HTR-8/SVneo (cell line): ENCODE results near the gene SELENOO.
"Not testable (repeated sequence)": the region's sequence is repeated elsewhere in the genome, so short reads cannot be mapped to it uniquely, and the experiment has no call there.

Experiments
- DNase-seq: peaks from one replicate; pipeline ENCODE4 v3.0.0; 2011; ENCODE audit warnings: low spot score, mixed read lengths; ENCODE audit not compliant: insufficient read length
- FAIRE-seq: peaks from 2 replicates; lab custom pipeline; 2011; peaks lifted over from hg19 to GRCh38; lab: Jason Lieb, UNC

The SELENOO gene, protein sequence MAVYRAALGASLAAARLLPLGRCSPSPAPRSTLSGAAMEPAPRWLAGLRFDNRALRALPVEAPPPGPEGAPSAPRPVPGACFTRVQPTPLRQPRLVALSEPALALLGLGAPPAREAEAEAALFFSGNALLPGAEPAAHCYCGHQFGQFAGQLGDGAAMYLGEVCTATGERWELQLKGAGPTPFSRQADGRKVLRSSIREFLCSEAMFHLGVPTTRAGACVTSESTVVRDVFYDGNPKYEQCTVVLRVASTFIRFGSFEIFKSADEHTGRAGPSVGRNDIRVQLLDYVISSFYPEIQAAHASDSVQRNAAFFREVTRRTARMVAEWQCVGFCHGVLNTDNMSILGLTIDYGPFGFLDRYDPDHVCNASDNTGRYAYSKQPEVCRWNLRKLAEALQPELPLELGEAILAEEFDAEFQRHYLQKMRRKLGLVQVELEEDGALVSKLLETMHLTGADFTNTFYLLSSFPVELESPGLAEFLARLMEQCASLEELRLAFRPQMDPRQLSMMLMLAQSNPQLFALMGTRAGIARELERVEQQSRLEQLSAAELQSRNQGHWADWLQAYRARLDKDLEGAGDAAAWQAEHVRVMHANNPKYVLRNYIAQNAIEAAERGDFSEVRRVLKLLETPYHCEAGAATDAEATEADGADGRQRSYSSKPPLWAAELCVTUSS

DNA sequence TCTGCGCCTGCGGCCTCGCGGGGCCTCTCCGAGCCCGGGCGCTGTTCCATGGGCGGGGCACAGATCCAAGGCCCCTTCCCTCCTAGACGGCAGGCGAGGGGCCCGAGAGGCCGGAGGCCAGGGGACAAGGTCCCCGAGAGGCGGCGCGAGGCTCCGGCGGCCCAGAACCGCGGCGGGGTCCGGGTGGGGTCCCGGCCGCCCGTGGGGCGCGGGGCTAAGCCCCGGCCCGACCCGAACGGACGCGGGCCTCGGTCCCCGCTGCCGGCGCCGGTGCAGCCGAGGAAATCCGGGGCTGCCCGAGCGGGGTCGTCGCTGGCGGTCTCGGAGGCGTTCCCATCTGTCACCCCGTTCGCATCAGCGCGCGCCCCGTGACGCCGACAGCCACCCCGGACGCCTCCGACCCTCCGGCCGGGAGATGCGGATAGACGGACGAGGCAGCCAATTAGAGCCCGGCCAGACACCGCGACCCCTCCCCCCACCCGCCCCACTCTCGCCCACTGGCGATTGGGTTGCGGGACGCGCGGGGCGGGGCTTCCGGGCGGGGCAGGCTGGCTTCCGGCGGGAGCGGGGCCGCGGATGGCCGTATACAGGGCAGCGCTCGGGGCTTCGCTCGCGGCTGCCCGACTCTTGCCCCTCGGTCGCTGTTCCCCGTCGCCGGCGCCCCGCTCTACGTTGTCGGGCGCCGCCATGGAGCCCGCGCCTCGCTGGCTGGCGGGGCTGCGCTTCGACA, at the start of gene SELENOO:
Gene SELENOO, plus strand, starts transcription at position 551 of the 730 bp plus-strand sequence. Its CDS starts 26 bp downstream, at position 577.
- peak; percentile 95 for DNase-seq
- FAIRE-seq, result no peak

DNA sequence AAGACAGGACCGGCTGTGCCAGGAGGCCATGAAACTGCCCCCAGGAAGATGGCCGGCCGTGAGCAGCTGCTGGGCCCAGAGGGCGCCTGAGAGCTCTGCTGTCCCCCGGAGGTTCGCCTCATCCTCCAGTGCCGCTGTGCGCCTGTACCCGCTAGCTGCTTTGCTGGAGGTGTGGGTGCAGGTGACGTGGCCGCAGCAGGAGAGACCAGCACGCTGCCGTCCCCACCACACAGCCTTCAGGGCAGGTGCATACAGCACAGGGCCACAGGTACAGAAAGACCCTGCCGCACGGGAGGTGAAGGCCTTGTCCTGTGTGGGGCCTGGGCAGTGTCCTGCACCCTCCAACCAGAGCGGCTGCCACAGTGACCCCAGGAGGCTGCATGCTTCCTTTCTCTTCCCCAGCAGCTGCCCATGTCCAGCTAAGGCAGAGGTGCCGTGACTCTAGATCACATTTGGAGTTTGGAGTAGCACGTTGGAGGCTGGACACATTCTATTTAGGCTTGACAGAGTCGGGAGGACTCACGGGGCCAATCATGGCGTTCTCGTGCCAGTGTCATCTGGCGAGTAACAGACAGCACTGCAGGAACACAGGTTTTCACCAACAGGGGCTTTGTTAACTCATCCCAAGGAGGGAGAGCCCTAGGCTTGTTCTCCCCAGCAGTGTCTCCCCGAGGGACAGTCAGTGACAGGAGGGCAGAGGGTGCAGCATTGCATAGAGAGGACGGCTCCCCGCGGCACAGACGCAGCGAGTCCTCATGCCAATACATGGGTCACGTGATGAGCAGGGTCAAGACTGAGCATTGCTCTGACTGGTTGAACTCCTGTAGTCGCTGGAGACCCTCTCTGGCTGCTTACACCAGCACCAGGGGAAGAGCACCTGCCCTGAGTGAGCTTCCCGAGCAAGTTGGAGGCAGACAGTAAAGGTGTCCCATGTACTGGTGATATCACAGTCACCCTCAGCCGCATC, 49.0 kb upstream of the SELENOO start:
- DNase-seq (no peak), FAIRE-seq (no peak)

DNA sequence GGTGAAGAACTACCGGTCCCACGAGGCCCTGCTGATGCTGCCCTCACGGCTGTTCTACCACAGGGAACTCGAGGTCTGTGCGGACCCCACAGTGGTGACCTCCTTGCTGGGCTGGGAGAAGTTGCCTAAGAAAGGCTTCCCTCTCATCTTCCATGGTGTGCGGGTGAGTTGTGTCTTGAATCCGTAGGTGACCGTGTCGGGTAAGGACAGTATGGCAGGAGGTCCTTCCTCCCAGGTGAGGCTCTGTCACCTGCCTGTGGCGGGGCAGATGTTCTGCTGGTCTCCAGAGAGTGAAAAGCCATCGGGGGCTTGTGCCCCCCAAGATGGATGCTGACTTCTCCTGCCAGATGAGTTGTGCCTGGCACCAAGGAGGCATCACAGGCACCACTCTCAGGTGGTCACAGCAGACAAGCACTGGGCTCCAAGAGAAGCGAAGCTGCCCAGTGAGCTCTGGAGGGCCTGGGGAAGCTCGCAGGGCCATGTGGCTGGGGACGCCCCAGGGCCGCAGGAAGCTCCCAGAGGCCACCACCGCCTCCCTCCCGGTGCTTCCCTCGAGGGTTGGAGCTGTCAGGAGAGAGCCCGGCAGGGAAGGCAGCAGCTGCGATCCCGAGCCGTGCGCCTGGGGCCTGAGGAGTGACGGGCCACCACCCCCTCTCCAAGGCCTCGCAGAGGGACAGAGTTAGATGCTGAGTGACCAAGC, 47.6 kb upstream of the SELENOO start:
- no peak for DNase-seq
- no peak for FAIRE-seq

DNA sequence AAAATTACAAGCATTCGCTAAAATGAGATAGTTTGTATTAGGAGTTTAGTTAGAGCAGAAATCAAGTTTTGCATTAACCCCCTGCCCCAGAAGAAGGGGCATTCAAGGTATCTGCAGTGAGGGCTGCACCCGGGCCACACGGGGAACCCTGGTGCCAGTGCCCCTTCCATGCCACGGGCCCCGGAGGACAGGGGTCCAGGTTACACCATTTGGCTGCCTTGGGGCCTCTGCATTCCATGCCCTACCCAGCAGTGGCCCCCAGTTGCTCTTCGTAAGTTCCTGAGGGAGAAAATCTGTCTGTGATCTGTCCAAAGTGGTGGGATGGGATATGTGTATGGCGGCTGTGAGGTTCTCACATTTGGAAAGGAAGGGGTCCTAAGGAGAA, 47.1 kb upstream of the SELENOO start:
- no peak for FAIRE-seq

DNA sequence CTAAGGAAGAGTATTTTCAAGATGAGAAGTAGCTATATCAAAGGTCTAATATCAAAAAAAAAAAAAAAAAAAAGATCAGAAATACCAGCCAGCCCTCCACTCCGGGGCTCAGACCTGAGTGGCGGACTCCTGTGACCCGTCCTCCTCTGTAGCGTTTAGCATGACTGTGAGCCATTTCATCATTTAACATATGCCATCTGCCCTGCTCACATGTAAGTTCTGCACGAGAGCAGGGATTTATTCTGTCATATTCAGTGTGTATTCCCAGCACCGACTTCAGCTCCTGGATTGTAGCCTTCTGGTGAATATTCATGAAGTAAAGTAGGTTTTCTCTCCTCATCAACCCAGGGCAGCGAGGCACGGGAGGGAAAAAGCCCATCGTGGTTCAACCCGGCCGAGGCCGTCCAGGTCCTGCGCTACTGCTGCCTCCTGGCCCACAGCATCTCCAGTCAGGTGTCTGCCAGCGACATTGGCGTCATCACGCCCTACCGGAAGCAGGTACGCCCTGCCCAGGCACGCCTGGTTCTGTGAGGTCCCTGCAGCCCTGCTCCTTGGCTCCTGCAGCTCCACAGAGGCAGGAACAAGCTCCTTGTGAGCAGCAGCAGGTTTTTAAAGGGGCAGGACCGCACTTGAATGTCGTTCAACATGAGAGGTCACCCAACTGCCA, 43.0 kb upstream of the SELENOO start:
- FAIRE-seq (no peak), DNase-seq (no peak)

More for the DNA sequence above, 47.1 kb upstream of the SELENOO start:
- DNase-seq, result no peak

DNA sequence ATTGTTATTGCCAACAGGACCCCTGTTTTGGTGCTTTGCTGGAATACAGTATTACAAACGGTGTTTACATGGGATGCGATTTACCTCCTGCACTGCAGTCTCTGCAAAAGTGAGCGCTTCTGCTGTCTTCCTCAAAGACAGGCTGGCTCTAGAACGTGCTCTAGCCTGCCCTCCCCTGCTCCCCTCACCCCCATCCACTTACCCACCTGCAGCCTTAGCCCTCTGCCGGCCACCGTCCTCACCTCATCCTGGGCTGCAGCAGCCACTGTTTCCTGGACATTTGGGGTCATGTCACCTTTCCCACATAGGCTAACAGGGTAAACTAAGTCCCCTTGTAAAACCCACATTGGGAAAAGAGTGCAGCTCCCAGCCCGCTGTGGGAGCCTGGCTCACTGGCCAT, 39.9 kb upstream of the SELENOO start:
- DNase-seq (no peak), FAIRE-seq (no peak)

DNA sequence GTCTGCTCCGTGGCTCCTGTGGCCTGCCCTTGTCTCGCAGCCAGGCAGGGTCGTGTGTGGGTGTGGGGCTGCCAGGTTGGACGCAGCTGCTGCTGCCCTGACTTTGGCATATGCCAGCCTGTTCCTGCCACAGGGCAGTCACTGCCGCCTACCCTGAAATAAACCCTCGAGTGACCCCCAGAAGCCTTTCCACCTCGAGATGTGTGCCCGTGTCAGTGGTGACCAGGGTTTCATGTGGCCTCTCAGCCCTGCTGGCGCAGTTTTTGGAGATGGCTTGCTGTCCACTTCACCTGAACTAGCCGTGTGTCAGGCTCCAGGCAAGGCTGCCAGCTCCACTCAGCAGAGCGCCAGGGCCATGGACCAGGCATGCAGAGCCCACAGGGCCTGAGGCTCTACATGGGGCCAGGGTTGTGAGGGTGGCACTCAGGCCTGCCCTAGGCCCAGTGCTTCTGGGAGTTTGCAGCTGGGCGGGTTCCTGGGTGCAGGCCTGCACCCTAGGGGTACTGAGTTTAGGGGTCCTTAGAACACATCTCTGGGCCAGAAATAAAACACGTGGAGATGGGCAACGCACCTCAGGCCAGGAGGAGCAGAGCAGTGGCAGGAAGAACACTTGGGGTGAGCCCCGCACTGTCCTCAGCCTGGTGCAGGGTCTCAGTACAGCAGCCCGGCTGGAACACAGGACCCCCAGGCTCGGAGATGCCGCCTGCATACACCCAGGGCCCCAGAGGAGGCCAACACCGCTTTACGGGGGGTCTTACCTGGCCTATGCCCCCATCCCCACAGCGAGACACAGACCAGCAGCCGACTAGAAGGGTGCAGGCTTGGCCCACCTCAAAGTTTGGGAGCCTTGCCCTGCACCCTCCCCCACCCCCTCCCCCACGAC, 39.1 kb upstream of the SELENOO start:
- FAIRE-seq (no peak), DNase-seq (no peak)

DNA sequence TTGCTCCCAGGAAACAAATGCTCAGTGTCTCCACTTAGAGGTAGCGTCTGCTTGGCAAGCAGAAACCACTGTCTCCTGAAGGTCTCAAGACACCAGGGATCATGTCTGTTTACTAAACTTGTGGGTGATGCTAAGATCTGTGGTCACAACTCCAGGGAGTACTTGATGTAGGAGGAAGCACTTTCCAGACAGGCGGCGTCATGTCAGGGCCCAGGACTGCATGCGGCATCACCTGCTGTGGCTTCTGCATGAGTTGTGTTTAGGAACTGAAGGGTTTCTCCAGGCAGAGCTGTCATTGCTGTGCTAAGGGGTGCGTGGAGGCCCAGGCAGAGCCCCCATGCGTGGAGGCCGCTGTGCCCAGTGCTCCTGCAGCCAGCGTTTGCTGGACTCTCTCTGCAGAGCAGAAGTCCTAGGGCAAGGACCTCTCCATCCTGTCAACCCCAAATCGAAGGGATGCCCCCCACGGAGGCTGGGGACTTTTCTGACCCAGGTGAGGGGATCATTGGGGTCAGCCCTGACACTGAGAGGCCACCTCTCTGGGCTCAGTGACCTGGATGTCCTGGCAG, 38.3 kb upstream of the SELENOO start:
- FAIRE-seq (no peak), DNase-seq (no peak)

DNA sequence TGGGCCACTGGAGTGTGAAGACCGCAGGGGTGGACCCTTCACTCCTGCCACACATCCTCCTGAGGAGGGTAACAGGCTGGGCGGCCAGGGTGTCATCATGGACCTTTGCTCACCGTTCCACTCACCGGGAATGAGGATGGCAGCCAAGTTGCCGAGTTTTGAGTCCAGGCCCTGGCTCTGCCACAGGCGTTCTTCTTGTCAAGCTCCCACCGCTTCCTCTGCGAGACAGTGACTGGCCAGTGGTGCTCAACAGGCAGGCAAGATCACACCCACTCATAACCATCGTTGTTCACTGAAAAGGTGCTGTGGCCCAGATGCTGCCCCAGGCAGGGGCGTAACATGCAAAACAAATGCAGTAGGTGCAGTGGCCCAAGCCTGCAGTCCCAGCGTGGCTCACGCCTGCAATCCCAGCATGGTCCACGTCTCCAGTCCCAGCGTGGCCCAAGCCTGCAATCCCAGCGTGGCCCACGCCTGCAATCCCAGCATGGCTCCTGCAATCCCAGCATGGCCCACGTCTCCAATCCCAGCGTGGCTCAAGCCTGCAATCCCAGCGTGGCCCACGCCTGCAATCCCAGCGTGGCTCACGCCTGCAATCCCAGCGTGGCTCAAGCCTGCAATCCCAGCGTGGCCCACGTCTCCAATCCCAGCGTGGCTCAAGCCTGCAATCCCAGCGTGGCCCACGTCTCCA, 35.2 kb upstream of the SELENOO start:
- no peak for FAIRE-seq
- DNase-seq, result no peak

DNA sequence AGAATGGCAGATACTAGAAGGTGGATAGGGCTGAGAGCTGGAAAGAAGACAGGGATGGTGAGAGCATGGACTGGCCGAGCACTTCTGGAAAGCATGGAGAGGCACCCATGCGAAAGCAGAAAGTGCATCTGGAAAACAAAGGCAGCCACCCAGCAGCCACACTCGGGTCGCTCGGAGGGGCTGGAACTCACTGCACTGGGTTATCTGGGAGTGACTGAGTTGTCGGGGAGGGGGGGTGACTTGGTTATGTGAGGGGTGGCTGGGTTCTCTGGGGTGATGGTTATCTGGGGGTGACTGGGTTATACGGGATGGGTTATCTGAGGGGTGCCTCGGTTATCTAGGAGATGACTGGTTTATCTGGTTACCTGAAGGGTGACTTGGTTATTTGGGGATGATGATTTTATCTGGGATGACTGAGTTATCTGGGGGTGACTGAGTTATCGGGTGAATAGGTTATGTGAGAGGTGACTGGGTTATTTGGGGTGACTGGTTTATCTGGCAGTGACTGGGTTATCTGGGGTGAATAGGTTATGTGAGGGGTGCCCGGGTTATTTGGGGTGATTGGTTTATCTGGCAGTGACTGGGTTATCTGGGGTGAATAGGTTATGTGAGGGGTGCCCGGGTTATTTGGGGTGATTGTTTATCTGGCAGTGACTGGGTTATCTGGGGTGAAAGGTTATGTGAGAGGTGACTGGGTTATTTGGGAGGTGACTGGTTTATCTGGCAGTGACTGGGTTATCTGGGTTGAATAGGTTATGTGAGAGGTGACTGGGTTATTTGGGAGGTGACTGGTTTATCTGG, 32.9 kb upstream of the SELENOO start:
- FAIRE-seq (no peak), DNase-seq (no peak)

DNA sequence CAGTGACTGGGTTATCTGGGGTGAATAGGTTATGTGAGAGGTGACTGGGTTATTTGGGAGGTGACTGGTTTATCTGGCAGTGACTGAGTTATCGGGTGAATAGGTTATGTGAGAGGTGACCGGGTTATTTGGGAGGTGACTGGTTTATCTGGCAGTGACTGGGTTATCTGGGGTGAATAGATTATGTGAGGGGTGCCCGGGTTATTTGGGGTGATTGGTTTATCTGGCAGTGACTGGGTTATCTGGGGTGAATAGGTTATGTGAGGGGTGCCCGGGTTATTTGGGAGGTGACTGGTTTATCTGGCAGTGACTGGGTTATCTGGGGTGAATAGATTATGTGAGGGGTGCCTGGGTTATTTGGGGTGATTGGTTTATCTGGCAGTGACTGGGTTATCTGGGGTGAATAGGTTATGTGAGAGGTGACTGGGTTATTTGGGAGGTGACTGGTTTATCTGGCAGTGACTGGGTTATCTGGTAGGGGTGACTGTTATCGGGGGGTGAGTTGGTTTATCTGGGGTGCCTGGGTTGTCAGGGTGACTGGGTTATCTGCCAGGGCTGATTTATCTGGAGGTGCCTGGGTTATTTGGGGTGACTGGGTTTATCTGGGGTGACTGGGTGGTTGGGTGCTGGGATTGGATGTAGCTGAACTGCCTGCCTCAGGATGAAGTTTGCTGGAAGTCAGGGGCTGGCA, 32.2 kb upstream of the SELENOO start:
- not testable (repeated sequence) for DNase-seq, FAIRE-seq

DNA sequence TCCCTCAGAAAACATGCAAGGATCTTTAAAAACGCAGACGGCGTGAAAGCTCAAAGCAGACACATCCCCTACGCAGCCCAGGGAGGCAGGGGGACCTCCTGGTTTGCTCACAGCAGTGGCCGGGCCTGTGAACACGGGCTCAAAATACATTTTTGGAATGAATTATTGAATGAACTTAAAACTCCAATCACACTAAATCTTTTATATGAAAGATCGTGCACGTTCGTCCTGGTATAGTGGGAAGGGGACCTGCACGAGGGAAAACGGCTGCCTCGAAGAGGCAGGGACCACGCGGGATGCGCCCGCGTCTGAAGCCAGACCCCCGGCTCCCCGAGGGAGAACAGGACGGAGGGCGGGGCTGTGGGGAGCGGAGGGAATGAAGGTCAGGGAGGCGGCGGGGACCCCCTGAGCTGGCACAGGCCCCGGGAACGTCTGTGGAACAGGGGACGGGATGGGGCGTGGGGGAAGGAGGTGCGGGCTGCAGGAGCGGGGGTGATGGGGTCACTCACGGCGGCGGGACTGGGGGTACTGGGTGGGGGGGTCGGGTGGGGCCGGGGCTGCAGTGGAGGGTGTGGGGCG, 31.5 kb upstream of the SELENOO start:
- FAIRE-seq, result no peak

DNA sequence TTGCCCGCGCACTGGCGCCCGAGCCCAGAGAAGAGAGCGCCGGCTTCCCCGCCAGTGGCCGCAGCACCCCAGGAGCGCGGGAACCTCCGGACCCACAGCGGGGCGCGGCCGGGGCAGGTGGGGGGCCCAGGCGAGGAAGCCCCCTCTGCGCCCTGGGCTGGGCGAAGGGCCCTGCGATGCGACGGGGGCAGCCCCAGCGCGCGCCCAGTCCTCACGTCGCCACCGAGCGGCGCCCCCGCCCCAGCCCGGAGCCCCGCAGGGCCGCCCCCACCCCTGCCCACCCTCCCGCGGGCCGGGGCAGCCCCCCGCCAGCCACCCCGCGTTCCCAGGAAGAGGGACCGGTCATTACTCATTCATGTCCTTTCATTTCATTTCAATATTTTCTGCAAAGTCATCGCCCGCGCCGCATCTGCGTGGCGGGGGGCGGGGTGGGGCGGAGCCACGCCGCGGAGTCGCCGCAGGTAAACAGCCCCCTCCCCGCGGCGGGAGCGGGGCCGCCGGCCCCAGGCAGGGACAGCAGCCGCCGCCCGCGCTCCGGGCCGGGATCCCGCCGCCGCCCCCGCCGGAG, 31.0 kb upstream of the SELENOO start:
- DNase-seq (no peak), FAIRE-seq (peak; percentile 33)

More for the DNA sequence above, 31.5 kb upstream of the SELENOO start:
- DNase-seq, result no peak

DNA sequence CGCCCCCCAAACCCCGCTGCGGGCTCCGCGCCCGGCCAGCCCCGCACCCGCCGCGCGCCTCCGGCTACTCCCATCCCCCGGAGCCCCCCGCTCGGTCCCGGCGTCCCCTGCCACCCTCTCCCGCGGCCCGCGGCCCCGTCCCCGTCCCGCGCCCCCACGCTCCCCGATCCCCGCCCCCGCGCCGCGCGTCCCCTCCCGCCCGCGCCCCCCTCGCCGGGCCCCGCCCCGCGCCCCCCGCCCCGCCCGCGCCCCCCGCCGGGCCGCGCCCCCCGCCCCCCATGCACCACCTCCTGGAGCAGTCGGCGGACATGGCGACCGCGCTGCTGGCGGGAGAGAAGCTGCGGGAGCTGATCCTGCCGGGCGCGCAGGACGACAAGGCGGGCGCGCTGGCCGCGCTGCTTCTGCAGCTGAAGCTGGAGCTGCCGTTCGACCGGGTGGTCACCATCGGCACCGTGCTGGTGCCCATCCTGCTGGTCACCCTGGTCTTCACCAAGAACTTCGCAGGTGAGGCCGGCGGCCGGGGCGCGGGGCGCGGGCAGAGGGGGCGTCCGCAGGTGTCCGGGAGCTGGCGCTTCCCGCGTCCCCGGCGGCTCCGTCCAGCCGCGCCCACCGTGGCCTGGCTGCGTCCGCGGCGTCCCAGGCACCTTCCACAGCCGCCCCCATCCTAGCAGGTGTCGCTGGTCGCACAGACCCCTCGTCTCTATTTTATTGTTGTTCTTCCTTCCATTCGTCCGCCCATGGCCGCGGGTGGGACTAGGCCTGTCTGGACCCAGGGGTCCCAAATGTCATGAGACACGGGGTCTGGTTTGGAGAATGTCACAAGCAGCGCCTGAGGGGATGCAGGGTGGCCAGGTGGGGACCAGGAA, 30.1 kb upstream of the SELENOO start, which contains the start of gene PANX2:
Gene PANX2, plus strand, starts transcription at position 279 of the 866 bp plus-strand sequence. Its CDS starts 0 bp downstream, at position 279.
- no peak for DNase-seq
- FAIRE-seq, result no peak
